ENCODE measurements around the gene PREX1. TPM values are rescaled to one million over a fixed set of nuclear protein-coding genes. Genes with fewer than 3 reads are reported as not detected.

The PREX1 gene
- total and polyA plus RNA-seq, 2 of the 4 experiments (the other 2 are of a cell fraction), result 0.67 to 0.72 TPM

GRCh38 chr20:48742233-48742632 is 85.6 kb downstream of the PREX1 start:
- Histone ChIP-seq H3K4me3 (ENCODE audit: insufficient read depth, low read depth, low read length) (no peak overlapping the region), H2BK20ac (ENCODE audit: low read depth, low read length) (no peak overlapping the region), H3K27me3 (ENCODE audit: control insufficient read depth, insufficient read depth, low read length) (peaks cover 3% of the 10 kb centered on the region; the same call in 1 of the 2 replicates), H3K4me1 (ENCODE audit: control insufficient read depth, insufficient read depth, low read length) (no peaks in the 10 kb centered on the region), H4K20me1 (ENCODE audit: insufficient read depth, low read length) (no peaks in the 10 kb centered on the region), H2BK15ac (ENCODE audit: low read depth, low read length) (no peak overlapping the region), H3K18ac (ENCODE audit: low read depth, low read length) (no peak overlapping the region), H3K4ac (ENCODE audit: low read depth, low read length) (no peak overlapping the region), H2BK5ac (ENCODE audit: low read depth, low read length, poor library complexity, severe bottlenecking) (no peak overlapping the region), H2AK9ac (replicated peaks; ENCODE audit: low read depth, low read length, poor library complexity) (no peak overlapping the region), H3K79me1 (ENCODE audit: low read depth in 1 of 2, low read length in 2 of 2) (no peaks in the 10 kb centered on the region), H2AK5ac (ENCODE audit: low read depth, low read length) (no peak overlapping the region), H4K8ac (ENCODE audit: low read depth in 2 of 2, low read length in 2 of 2) (no peak overlapping the region), H3K56ac (ENCODE audit: extremely low read depth, insufficient read depth, low read length) (no peak overlapping the region), H3K9me3 (ENCODE audit: control insufficient read depth, insufficient read depth, low read length) (no peaks in the 10 kb centered on the region), H3K23ac (ENCODE audit: low read depth, low read length) (no peak overlapping the region), H2BK120ac (ENCODE audit: low read depth, low read length) (no peak overlapping the region), H4K5ac (ENCODE audit: low read depth, low read length) (no peak overlapping the region), H3K14ac (replicated peaks; ENCODE audit: low read depth, low read length) (no peak overlapping the region), H3K36me3 (ENCODE audit: control insufficient read depth, insufficient read depth, low read length) (no peaks in the 10 kb centered on the region), H3K27ac (ENCODE audit: insufficient read depth, low read length) (no peak overlapping the region), H4K91ac (ENCODE audit: insufficient read depth, low read depth, low read length) (no peak overlapping the region), H2AFZ (replicated peaks; ENCODE audit: low read length, poor library complexity) (no peak overlapping the region), H3K9ac (ENCODE audit: low read depth, low read length) (no peak overlapping the region), H3K9me1 (ENCODE audit: insufficient read depth, low read length) (no peaks in the 10 kb centered on the region), H3K4me2 (ENCODE audit: low read depth, low read length) (no peak overlapping the region)
- no TSS peak for BruUV-seq (replicated peaks)
- in situ Hi-C loops (cut with MboI; ENCODE audit: low sequenced_read_pairs), result no loop called here
- 90% methylated on average over 2 of the region's 6 CpGs; no CpG with 5 or more reads in 1 of the 2 experiments for WGBS, 2 experiments (ENCODE audit: extremely low coverage in 2 of 2, insufficient read length in 1 of 2)
- ATAC-seq (ENCODE audit: low read depth) (no peak), DNase-seq (no peak)
- intact Hi-C loops (cut with micrococcal nuclease), result no loop called here
- POLR2A ChIA-PET (ENCODE audit: unreplicated experiment), result no interaction called here
- dilution Hi-C loops (cut with HindIII; ENCODE audit: low sequenced_read_pairs, unreplicated experiment), result no loop called here
- CTCF ChIA-PET, result no interaction called here
- no peak for TF ChIP-seq CHD1 (IDR thresholded peaks at IDR 0.05; ENCODE audit: low read depth, low read length)
- no peak for TF ChIP-seq NFE2L2 (IDR thresholded peaks at IDR 0.05; ENCODE audit: low read depth, low read length)
- TF ChIP-seq RAD21 (IDR thresholded peaks at IDR 0.05; ENCODE audit: low read length), result no peak
- TF ChIP-seq MXI1 (IDR thresholded peaks at IDR 0.05; ENCODE audit: borderline replicate concordance, low read depth, low read length), result no peak
- no peak for TF ChIP-seq CEBPB (IDR thresholded peaks at IDR 0.05; ENCODE audit: low read depth, low read length)
- no peak for TF ChIP-seq SMC3 (IDR thresholded peaks at IDR 0.05; ENCODE audit: low read depth, low read length)
- no peak for TF ChIP-seq MAFK (IDR thresholded peaks at IDR 0.05; ENCODE audit: low read depth, low read length)
- TF ChIP-seq ELK1 (IDR thresholded peaks at IDR 0.05; ENCODE audit: borderline replicate concordance, low read depth, low read length), result no peak
- no peak for TF ChIP-seq RCOR1 (IDR thresholded peaks at IDR 0.05; ENCODE audit: insufficient replicate concordance, low read length)
- TF ChIP-seq MAZ (IDR thresholded peaks at IDR 0.05; ENCODE audit: borderline replicate concordance, low read depth, low read length), result no peak
